Neuronal stem cell (in vitro differentiated cells): ENCODE data around the gene SLC28A1.
"Not testable (repeated sequence)": the region's sequence is repeated elsewhere in the genome, so short reads cannot be mapped to it uniquely, and the experiment has no call there.

Source experiments
- DNase-seq: peaks from one replicate; pipeline ENCODE4 v3.0.0-alpha.2; 2013; ENCODE audit warnings: low spot score
- H2AFZ ChIP-seq: one replicate; pipeline ENCODE4 v1.6.1; 2013; ENCODE audit warnings: mild to moderate bottlenecking, low read length, inconsistent platforms
- H2AK5ac ChIP-seq: 2 replicates; pipeline ENCODE4 v1.6.1; 2013; ENCODE audit warnings: low read depth, mild to moderate bottlenecking, inconsistent platforms, low read length, moderate library complexity, mixed read lengths
- H2BK120ac ChIP-seq: 2 replicates; pipeline ENCODE4 v1.6.1; 2013; ENCODE audit warnings: low read depth, mild to moderate bottlenecking, inconsistent platforms, low read length, moderate library complexity, mixed read lengths
- H2BK12ac ChIP-seq: one replicate; pipeline ENCODE4 v1.6.1; 2013; ENCODE audit warnings: low read length, inconsistent platforms
- H2BK15ac ChIP-seq: 2 replicates; pipeline ENCODE4 v1.6.1; 2013; ENCODE audit warnings: mild to moderate bottlenecking, low read length, inconsistent platforms, mixed read lengths
- H2BK5ac ChIP-seq: one replicate; pipeline ENCODE4 v1.6.1; 2013; ENCODE audit warnings: inconsistent platforms, mild to moderate bottlenecking, low read length, moderate library complexity
- H3K14ac ChIP-seq: one replicate; pipeline ENCODE4 v1.6.1; 2013; ENCODE audit warnings: low read length, inconsistent platforms
- H3K18ac ChIP-seq: 2 replicates; pipeline ENCODE4 v1.6.1; 2013; ENCODE audit warnings: low read length, inconsistent platforms
- H3K23ac ChIP-seq: 2 replicates; pipeline ENCODE4 v1.6.1; 2013; ENCODE audit warnings: low read depth, mild to moderate bottlenecking, mixed read lengths, low read length, inconsistent platforms; ENCODE audit not compliant: poor library complexity
- H3K27ac ChIP-seq: replicated peaks from 3 replicates; pipeline ENCODE4 v1.5.1; 2013; ENCODE audit warnings: low read length, inconsistent platforms
- H3K27me3 ChIP-seq, 3 experiments: 2 replicates each; pipeline ENCODE4 v1.6.1; 2013; ENCODE audit warnings: low read length in 3 of 3, mild to moderate bottlenecking in 2 of 3, inconsistent platforms in 1 of 3, low read depth in 1 of 3, mixed read lengths in 1 of 3, moderate library complexity in 1 of 3; ENCODE audit not compliant: control insufficient read depth in 3 of 3, insufficient read depth in 3 of 3
- H3K36me3 ChIP-seq, 2 donors: replicated peaks in 1 of 2; 2 replicates each; pipeline ENCODE4 v1.6.1; 2013; ENCODE audit warnings: low read length in 2 of 2; ENCODE audit not compliant: control insufficient read depth in 2 of 2, insufficient read depth in 2 of 2
- H3K4ac ChIP-seq: 2 replicates; pipeline ENCODE4 v1.6.1; 2013; ENCODE audit warnings: inconsistent platforms, mild to moderate bottlenecking, low read length, moderate library complexity
- H3K4me1 ChIP-seq, 2 donors: 1 replicate in 1 of 2; 2 replicates in 1 of 2; pipeline ENCODE4 v1.6.1; 2013; ENCODE audit warnings: low read length in 2 of 2, low read depth in 1 of 2; ENCODE audit not compliant: control insufficient read depth in 2 of 2, insufficient read depth in 1 of 2
- H3K4me2 ChIP-seq: one replicate; pipeline ENCODE4 v1.6.1; 2013; ENCODE audit warnings: mild to moderate bottlenecking, low read length, inconsistent platforms; ENCODE audit not compliant: insufficient read depth, poor library complexity, severe bottlenecking
- H3K4me3 ChIP-seq, 2 donors: 2 replicates each; pipeline ENCODE4 v1.5.1; 2013; ENCODE audit warnings: low read length in 2 of 2, mild to moderate bottlenecking in 2 of 2, inconsistent platforms in 1 of 2, moderate library complexity in 1 of 2
- H3K79me1 ChIP-seq: one replicate; pipeline ENCODE4 v1.6.1; 2013; ENCODE audit warnings: low read depth, mild to moderate bottlenecking, inconsistent platforms, low read length, moderate library complexity
- H3K9ac ChIP-seq: one replicate; pipeline ENCODE4 v1.6.1; 2013; ENCODE audit warnings: mild to moderate bottlenecking, low read depth, low read length, inconsistent platforms; ENCODE audit not compliant: poor library complexity
- H3K9me3 ChIP-seq, 2 donors: replicated peaks in 1 of 2; 2 replicates each; pipeline versions ENCODE3 to v1.6.1; 2013; ENCODE audit warnings: low read length in 2 of 2, mild to moderate bottlenecking in 2 of 2, inconsistent platforms in 1 of 2, low read depth in 1 of 2, mixed read lengths in 1 of 2, moderate library complexity in 1 of 2; ENCODE audit not compliant: control insufficient read depth in 2 of 2, insufficient read depth in 1 of 2
- H4K8ac ChIP-seq: one replicate; pipeline ENCODE4 v1.6.1; 2013; ENCODE audit warnings: low read depth, mild to moderate bottlenecking, inconsistent platforms, low read length, moderate library complexity
- H4K91ac ChIP-seq: one replicate; pipeline ENCODE4 v1.6.1; 2013; ENCODE audit warnings: low read length, low read depth, mild to moderate bottlenecking, inconsistent platforms; ENCODE audit not compliant: poor library complexity
- WGBS, 2 donors: extraction: QIAGEN DNeasy Blood & Tissue Kit; methylation state at CpG; one replicate each; pipeline ENCODE4 v1.1.7; 2013; ENCODE audit warnings: missing lambda C conversion rate in 2 of 2, mixed read lengths in 1 of 2; ENCODE audit not compliant: insufficient read length in 2 of 2, insufficient replicate concordance in 1 of 2; ENCODE audit errors: extremely low coverage in 2 of 2; 5-methylcytosine and 5-hydroxymethylcytosine counted together

The SLC28A1 gene

DNA sequence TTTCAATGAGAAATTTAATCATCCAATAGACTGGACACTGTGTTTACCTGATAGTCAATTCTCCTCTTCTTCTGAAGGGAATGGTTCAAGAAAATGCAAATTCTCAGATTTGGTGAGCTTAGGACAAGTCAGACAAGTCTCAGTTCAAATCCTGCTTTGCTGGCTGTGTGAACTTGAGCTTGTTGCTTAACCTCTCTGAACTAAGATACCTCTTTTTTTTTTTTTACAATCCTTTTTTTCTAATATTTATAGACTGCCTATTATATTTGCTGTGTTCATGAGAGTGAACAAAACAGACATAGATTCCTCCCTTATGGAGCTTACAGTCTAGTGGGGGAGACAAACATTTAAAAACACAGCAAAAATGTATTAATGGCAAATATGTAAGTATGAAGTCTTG is 8.2 kb upstream of the SLC28A1 start:
- H4K91ac ChIP-seq = no peak overlapping the region
- H2BK12ac ChIP-seq = no peak overlapping the region
- no peak overlapping the region for H3K18ac ChIP-seq
- H2BK5ac ChIP-seq = no peak overlapping the region
- H3K4ac ChIP-seq = no peak overlapping the region
- H3K27me3 ChIP-seq = no peaks in the 10 kb centered on the region
- no peak overlapping the region for H2AK5ac ChIP-seq
- H3K23ac ChIP-seq = no peak overlapping the region
- no peak overlapping the region for H3K9ac ChIP-seq
- H2BK15ac ChIP-seq = no peak overlapping the region
- H3K27ac ChIP-seq = no peak overlapping the region
- no peak overlapping the region for H2BK120ac ChIP-seq
- no peaks in the 10 kb centered on the region for H3K36me3 ChIP-seq
- H3K79me1 ChIP-seq = no peaks in the 10 kb centered on the region
- H3K4me1 ChIP-seq = peaks cover 2 to 3% of the 10 kb centered on the region in 2 donors
- H2AFZ ChIP-seq = no peak overlapping the region
- H3K4me3 ChIP-seq = no peak overlapping the region
- H3K4me2 ChIP-seq = no peak overlapping the region
- no peak overlapping the region for H4K8ac ChIP-seq
- no peak for DNase-seq
- H3K9me3 ChIP-seq = no peaks in the 10 kb centered on the region
- H3K14ac ChIP-seq = no peak overlapping the region

- H3K14ac ChIP-seq, H4K91ac ChIP-seq, H3K4me3 ChIP-seq, H3K27me3 ChIP-seq, H3K36me3 ChIP-seq, H2AK5ac ChIP-seq, H3K4me2 ChIP-seq, H3K4ac ChIP-seq, H2BK5ac ChIP-seq, H2BK12ac ChIP-seq, H3K79me1 ChIP-seq, H3K9me3 ChIP-seq, H2AFZ ChIP-seq, H4K8ac ChIP-seq, H2BK120ac ChIP-seq, DNase-seq, H3K18ac ChIP-seq, H3K4me1 ChIP-seq, H3K23ac ChIP-seq, H3K27ac ChIP-seq, H2BK15ac ChIP-seq, H3K9ac ChIP-seq: not testable (repeated sequence)
- WGBS, 2 donors = no CpG with 5 or more reads among the region's 3 CpGs
Measured at GRCh38 chr15:84877701-84878100, 6.8 kb upstream of the SLC28A1 start.

GRCh38 chr15:84878504-84878903 is 6.0 kb upstream of the SLC28A1 start:
- Histone ChIP-seq H3K4me3 (no peak overlapping the region), H3K36me3 (no peaks in the 10 kb centered on the region), H3K4me2 (no peak overlapping the region), H4K8ac (no peak overlapping the region), H2AFZ (peak overlapping the region; percentile 85), H3K4ac (no peak overlapping the region), H3K27me3 (no peaks in the 10 kb centered on the region), H2BK5ac (no peak overlapping the region), H3K27ac (no peak overlapping the region), H3K23ac (no peak overlapping the region), H2BK12ac (no peak overlapping the region), H3K18ac (no peak overlapping the region), H2AK5ac (no peak overlapping the region), H3K4me1 (peaks cover 2 to 3% of the 10 kb centered on the region in 2 donors), H3K9ac (no peak overlapping the region), H4K91ac (no peak overlapping the region), H2BK15ac (no peak overlapping the region), H2BK120ac (no peak overlapping the region), H3K14ac (no peak overlapping the region), H3K9me3 (no peaks in the 10 kb centered on the region), H3K79me1 (no peaks in the 10 kb centered on the region)
- peak; percentile 47 for DNase-seq
- WGBS, 2 donors = no CpG with 5 or more reads among the region's 4 CpGs

DNA sequence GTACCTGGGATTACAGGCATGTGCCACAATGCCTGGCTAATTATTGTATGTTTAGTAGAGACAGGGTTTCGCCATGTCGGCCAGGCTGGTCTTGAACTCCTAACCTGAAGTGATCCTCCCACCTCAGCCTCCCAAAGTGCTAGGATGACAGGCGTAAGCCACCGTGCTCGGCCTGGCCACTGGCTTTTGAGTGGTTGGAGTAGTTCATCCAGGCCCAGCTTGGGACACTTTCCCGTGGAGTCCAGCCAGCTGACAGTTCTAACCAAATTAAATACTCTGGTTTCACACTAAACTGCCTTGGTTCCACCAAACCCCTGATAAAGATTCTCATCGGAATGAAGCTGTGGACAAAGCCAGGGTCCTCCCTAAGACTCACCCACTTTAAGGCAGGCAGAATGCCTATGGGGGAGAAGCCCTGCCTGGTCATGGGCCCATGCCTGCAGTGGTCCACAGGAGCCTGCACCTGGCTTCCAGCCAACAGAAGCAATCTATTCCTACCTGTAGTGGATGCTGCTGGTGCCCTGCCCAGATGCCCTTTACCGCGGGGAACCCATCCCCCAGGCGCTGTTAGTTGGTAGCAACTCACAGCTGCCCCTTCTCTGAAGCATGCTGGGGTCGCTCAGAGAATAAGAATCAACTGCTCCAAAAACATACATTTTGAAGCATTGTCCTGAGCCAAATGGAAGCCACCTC is 5.2 kb upstream of the SLC28A1 start:
- H2BK5ac ChIP-seq = no peak overlapping the region
- peaks cover 2 to 3% of the 10 kb centered on the region in 2 donors for H3K4me1 ChIP-seq
- no peak overlapping the region for H3K9ac ChIP-seq
- no peak overlapping the region for H3K18ac ChIP-seq
- peak overlapping the region; percentile 45 for H2AK5ac ChIP-seq
- H2BK15ac ChIP-seq = no peak overlapping the region
- H3K4me3 ChIP-seq = no peak overlapping the region
- peaks cover 0 to under 1% (median 0%) of the 10 kb centered on the region in 3 experiments for H3K27me3 ChIP-seq
- no CpG with 5 or more reads among the region's 11 CpGs for WGBS, 2 donors
- no peak overlapping the region for H4K8ac ChIP-seq
- H4K91ac ChIP-seq = no peak overlapping the region
- no peak overlapping the region for H2BK12ac ChIP-seq
- H3K79me1 ChIP-seq = no peaks in the 10 kb centered on the region
- DNase-seq = no peak
- no peak overlapping the region for H2BK120ac ChIP-seq
- H3K14ac ChIP-seq = peak overlapping the region; percentile 44
- no peak overlapping the region for H3K27ac ChIP-seq
- no peak overlapping the region for H3K23ac ChIP-seq
- H3K4me2 ChIP-seq = no peak overlapping the region
- no peaks in the 10 kb centered on the region for H3K36me3 ChIP-seq
- no peak overlapping the region for H3K4ac ChIP-seq
- no peak overlapping the region for H2AFZ ChIP-seq
- H3K9me3 ChIP-seq = no peaks in the 10 kb centered on the region
